CD4-positive, alpha-beta T cell treated with Interleukin-17A for 4 hours (primary cell): Measurements from ENCODE around the gene MBP.
"Not testable (repeated sequence)": the region's sequence is repeated elsewhere in the genome, so short reads cannot be mapped to it uniquely, and the experiment has no call there.

Source experiments
- DNase-seq: peaks from one replicate; pipeline ENCODE4 v3.0.0-alpha.2; 2020; ENCODE audit warnings: mixed read lengths

Gene MBP

DNA sequence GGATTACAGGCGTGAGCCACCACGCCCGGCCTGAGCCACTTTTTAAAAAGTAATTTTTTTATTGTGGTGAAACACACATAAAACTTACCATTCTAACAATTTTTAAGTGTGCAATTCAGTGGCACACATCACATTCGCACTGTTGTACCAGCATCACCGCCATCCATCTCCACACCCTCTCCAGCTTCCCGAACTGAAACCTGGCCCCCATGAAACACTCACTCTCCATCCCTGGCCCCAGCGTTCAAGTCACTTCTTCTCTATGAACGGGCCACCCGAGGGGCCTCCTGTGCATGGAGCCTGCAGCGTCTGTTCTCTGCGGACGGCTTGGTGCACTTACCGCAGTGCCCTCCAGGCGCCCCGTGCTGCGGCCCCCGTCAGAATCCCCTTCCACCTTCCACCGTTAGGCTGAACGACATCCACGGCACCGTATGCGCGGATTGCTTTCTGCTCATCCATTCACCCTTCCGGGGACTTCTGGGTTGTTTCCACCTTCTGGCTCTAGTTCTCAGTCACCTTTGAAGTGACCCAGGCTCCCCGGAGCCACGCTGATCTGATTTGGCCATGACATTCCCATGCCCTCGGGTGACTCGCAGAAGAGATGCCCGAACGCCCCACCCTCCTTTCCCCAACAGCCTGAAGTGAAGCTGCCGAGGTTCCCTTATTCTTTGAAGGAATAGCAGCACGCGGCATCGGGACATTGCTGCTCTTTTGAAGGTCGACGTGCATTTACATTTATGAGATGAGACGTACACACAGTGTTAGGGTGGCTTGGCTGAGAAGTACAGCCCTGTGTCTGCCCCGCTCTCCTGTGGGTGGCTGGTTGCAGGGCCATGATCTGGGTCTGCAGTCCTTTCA lies 134.4 kb downstream of the MBP start:
- DNase-seq: no peak

DNA sequence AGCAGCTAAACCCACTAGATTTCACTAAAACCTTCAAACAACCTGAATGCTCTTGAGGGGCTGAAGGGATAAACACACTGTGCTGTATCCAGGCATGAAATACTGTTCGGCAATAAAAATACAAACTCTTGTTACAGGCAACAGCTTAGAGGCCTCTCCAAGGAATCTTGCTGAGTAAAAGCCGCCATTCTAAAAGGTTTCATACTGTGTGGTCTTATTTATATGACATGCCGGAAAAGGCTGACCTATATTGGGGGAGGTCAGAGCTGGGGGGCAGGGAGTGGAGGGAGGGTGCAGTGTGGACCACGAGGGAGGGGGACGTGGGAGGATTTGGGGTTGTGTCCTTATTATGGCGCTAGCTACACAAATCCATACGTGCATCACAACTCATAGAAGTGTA lies 136.2 kb downstream of the MBP start:
- DNase-seq: no peak

DNA sequence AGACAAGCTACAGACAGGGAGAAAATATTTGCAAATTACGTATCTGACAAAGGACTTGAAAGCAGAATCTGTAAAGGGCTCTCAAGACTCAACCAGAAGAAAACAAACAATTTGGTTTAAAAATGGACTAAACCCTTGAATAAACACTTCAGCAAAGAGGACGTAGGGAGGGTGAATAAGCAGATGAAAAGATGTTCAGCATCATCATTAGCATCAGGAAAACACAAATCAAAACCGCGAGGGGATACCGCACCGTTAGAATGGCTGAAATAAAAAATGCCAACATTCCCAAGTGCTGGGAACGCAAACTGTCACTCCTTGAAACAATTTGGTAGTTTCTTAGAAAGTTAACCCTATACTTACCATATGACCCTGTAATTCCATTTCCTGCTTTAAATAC lies 136.7 kb downstream of the MBP start:
- no peak for DNase-seq

- no peak for DNase-seq
These were observed 138.4 kb downstream of the MBP start for GRCh38 chr18:76994086-76994654.

GRCh38 chr18:76993573-76993972 lies 139.0 kb downstream of the MBP start:
- DNase-seq: no peak

- no peak for DNase-seq
These were observed 139.5 kb downstream of the MBP start for GRCh38 chr18:76993085-76993382.

DNA sequence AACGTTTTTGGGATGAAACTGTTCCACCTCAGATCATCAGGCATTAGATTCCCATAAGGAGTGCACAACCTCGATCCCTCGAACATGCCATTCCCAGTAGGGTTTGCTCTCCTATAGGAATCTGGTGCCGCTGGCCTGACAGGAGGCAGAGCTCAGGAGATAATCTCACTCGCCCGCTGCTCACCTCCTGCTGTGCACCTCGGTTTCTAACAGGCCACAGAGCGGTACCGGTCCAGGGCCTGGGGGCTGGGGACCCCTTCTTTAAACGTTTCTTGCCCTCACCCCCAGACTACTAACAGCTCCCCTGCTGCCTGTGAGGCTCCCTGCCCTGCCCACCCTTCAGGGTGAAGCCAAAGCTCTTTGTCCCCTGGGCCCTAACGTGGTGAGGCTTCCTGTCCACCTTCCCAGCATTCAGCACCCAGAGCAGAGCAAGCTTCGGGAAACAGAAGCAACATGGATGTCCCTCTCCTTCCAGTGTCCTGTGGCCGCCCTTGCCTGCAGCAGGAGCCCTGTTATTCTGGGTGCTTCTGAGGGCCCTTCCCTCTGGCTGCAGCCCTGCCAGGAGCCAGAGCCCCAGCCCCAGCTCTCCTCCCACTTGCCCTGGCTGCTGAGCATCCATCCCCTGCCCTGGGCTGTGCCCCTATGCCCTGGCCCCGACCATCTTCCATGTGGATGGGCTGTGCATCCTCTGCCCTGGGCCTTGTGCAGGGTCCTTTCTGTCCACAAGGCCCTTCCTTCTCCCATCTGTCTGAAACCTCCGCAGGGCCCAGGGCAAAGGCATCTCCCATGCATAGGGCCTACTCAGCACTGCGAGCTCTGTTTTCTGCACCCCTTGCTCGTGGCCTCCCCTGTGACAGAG lies 140.1 kb downstream of the MBP start:
- DNase-seq: no peak

GRCh38 chr18:76991021-76991688 lies 141.4 kb downstream of the MBP start:
- DNase-seq: no peak

GRCh38 chr18:76990343-76991020 lies 142.1 kb downstream of the MBP start:
- DNase-seq: not testable (repeated sequence)

DNA sequence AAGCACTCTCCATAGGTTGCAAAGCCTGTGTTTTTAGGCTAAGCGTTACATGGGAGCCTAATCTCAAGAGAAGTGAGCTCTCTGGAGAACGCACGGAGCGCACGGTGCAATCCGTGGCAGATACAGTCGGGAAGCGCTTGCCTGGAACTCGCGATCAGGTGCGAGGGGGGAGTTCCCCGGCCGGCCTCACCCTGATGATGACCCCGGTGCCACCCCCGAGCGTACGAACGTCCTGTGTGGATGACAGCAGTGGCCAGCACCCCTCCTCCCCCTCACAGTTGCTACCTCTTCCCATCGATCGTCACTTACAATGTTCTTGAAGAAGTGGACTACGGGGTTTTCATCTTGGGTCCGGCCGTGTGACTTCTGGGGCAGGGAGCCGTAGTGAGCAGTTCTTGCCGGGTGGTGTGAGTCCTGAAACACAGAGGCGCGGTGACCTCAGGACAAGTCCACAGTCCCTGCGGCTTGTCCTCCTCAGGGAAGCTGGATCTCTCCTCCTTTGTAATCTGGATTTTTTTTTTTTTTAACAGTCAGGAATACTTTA lies 142.9 kb downstream of the MBP start:
- DNase-seq: no peak

GRCh38 chr18:76988827-76989646 lies 143.5 kb downstream of the MBP start:
- DNase-seq: no peak

DNA sequence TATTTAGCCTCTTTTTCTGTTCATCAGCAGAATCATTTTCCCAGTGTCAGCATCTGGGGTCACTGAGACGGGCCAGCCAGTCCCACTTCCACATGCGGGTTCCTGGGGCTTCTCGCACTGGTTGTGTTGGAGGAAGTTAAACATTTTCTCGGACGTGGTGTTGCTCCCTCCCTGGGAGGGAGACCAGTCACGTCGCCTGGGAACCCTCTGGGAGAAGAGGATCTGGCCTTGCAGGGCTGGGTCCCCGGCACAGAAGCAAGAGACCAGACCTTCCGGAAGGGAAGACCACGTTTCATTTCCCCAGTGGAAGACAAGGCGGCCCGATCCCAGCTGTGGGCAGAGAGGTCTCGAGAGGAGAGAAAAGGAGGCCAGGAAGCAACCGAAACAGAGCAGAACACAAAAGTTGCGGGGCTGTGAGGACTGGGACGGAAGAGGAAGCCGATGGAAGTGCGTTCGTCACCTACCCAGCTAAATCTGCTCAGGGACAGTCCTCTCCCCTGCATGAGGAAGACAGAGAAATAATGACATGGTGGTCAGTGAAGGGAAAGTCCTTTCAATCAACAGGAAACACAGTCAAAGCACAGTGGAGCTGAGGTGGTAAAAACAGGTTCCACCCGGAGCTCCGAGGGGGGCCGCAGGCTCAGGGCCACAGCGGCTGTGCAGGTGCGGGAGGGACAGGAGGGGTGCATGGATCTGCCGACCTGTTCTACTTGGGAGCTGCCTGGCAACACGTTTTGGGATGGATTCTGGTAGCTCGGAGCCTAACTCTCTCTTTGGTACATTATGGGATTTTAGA lies 144.4 kb downstream of the MBP start:
- DNase-seq: no peak

GRCh38 chr18:76986406-76986805 lies 146.2 kb downstream of the MBP start:
- DNase-seq: no peak

DNA sequence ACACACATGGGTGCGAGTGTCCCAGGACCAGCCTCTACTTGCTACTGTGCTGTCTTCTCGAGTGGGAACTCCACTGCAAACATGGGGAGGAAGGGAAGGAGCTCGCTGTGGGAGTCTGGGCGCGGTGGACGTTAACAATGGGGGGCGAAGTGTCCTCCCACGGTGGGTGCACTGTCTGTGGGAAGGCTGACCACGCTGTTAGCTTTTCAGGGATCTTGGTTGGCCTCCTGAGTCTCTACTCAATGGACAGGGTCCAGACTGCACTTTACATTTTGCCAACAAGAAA lies 146.7 kb downstream of the MBP start:
- no peak for DNase-seq

DNA sequence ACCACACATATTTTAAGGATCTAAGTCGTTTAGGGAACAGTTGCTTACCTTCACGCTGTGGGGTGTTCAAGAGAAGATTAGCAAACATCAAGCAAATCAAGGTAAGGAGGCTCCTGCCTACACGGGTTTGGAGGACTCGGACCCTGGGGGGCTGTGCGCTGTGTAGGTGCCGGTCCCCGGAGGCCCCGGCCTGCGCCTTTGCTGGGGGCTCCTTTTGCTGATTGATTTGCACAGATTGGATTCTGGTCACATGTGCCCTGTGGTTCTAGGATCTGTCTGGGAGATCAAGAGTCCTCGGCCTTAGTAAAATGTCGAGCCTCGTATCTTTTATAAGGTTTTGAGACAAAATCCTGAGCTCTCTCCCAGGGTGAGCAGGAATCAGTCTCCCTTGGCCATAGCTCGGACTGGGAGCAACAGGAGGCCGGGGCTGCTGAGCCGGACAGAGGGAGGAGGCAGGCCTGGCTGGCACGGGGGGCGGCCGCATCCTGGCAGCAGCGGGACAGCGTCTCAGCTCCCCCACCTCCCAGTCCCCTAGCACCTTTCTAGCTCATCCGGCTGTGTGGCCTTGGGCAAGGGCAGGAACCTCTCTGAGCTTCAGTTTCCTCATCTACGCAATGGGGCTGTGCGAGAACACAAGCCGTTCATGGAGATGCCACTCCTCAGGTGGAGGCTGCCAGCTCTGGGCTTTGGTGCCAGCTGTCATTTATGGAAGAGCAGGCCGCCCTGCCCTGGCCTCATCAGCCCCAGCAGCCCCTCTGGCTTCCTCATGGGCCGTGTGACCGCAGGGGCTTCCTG lies 147.2 kb downstream of the MBP start:
- no peak for DNase-seq

GRCh38 chr18:76984193-76985155 lies 148.1 kb downstream of the MBP start:
- DNase-seq: no peak

GRCh38 chr18:76983613-76984051 lies 149.0 kb downstream of the MBP start:
- DNase-seq: no peak

- peak; percentile 92 for DNase-seq
These were observed 149.6 kb downstream of the MBP start for GRCh38 chr18:76982841-76983583.
